Mesendoderm (in vitro differentiated cells): Measurements from ENCODE around the gene BHLHA9.
A peak's percentile ranks its signal among the peaks of the same experiment; 100 is the strongest.

Experiments
- DNase-seq: peaks from one replicate; pipeline ENCODE4 v3.0.0; 2013
- H2AK5ac ChIP-seq: 2 replicates; pipeline ENCODE4 v1.6.1; 2013; ENCODE audit warnings: low read length, inconsistent platforms
- H2BK120ac ChIP-seq: 2 replicates; pipeline ENCODE4 v1.6.1; 2013; ENCODE audit warnings: low read depth, mild to moderate bottlenecking, low read length, moderate library complexity, mixed read lengths
- H2BK15ac ChIP-seq: replicated peaks from 2 replicates; pipeline ENCODE4 v1.6.1; 2013; ENCODE audit warnings: low read depth, mild to moderate bottlenecking, moderate library complexity
- H2BK5ac ChIP-seq: 2 replicates; pipeline ENCODE4 v1.6.1; 2013; ENCODE audit warnings: low read length, inconsistent platforms
- H3K18ac ChIP-seq: 2 replicates; pipeline ENCODE4 v1.6.1; 2013; ENCODE audit warnings: mild to moderate bottlenecking, low read length, mixed read lengths
- H3K23ac ChIP-seq: one replicate; pipeline ENCODE4 v1.6.1; 2013; ENCODE audit warnings: low read length
- H3K27ac ChIP-seq: 2 replicates; pipeline ENCODE4 v1.5.1; 2013; ENCODE audit warnings: low read depth, mild to moderate bottlenecking, inconsistent platforms, low read length, moderate library complexity
- H3K27me3 ChIP-seq: 2 replicates; pipeline ENCODE4 v1.6.1; 2013; ENCODE audit warnings: low read length, control low read depth, mild to moderate bottlenecking, inconsistent platforms; ENCODE audit not compliant: insufficient read depth, poor library complexity
- H3K36me3 ChIP-seq: 2 replicates; pipeline ENCODE4 v1.6.1; 2013; ENCODE audit warnings: low read length, inconsistent platforms; ENCODE audit not compliant: control insufficient read depth, insufficient read depth
- H3K4ac ChIP-seq: one replicate; pipeline ENCODE4 v1.6.1; 2013; ENCODE audit warnings: low read depth, mild to moderate bottlenecking, low read length, moderate library complexity
- H3K4me1 ChIP-seq: 2 replicates; pipeline ENCODE4 v1.6.1; 2013; ENCODE audit warnings: low read depth, low read length, inconsistent platforms; ENCODE audit not compliant: control insufficient read depth
- H3K4me2 ChIP-seq: 2 replicates; pipeline ENCODE4 v1.6.1; 2013; ENCODE audit warnings: low read length
- H3K4me3 ChIP-seq: 2 replicates; pipeline ENCODE4 v1.5.1; 2013; ENCODE audit warnings: mild to moderate bottlenecking, low read length
- H3K56ac ChIP-seq: one replicate; pipeline ENCODE4 v1.6.1; 2013; ENCODE audit warnings: low read length
- H3K79me1 ChIP-seq: 2 replicates; pipeline ENCODE4 v1.6.1; 2013; ENCODE audit warnings: low read length, inconsistent platforms
- H3K79me2 ChIP-seq: 2 replicates; pipeline ENCODE4 v1.6.1; 2013; ENCODE audit warnings: mild to moderate bottlenecking, low read length; ENCODE audit not compliant: control insufficient read depth, insufficient read depth
- H3K9ac ChIP-seq: 2 replicates; pipeline ENCODE4 v1.6.1; 2013; ENCODE audit warnings: low read length, inconsistent platforms
- H4K5ac ChIP-seq: one replicate; pipeline ENCODE4 v1.6.1; 2013; ENCODE audit warnings: low read length
- H4K8ac ChIP-seq: one replicate; pipeline ENCODE4 v1.6.1; 2013; ENCODE audit warnings: low read depth, mild to moderate bottlenecking, control low read depth, low read length, moderate library complexity
- WGBS: extraction: QIAGEN DNeasy Blood & Tissue Kit; methylation state at CpG from one replicate; pipeline ENCODE4 v1.1.7; 2013; ENCODE audit warnings: low lambda C conversion rate, missing lambda C conversion rate; ENCODE audit not compliant: insufficient coverage; ENCODE audit errors: extremely low coverage; 5-methylcytosine and 5-hydroxymethylcytosine counted together

BHLHA9 gene

GRCh38 chr17:1272701-1273100, 2.5 kb downstream of the BHLHA9 start:
- Histone ChIP-seq H2AK5ac (no peak overlapping the region), H3K4ac (no peak overlapping the region), H3K18ac (no peak overlapping the region), H3K56ac (no peak overlapping the region), H3K4me1 (no peaks in the 10 kb centered on the region), H3K27ac (no peak overlapping the region), H3K79me1 (no peaks in the 10 kb centered on the region), H2BK15ac (no peak overlapping the region), H3K23ac (no peak overlapping the region), H3K79me2 (no peaks in the 10 kb centered on the region), H4K8ac (no peak overlapping the region), H2BK120ac (no peak overlapping the region), H3K9ac (no peak overlapping the region), H2BK5ac (no peak overlapping the region), H3K4me3 (no peak overlapping the region), H3K4me2 (no peak overlapping the region), H3K27me3 (no peaks in the 10 kb centered on the region), H3K36me3 (no peaks in the 10 kb centered on the region), H4K5ac (no peak overlapping the region)
- DNase-seq, result no peak
- no CpG with 5 or more reads among the region's 12 CpGs for WGBS

GRCh38 chr17:1273492-1274244, 3.4 kb downstream of the BHLHA9 start:
- no peaks in the 10 kb centered on the region for H3K27me3 ChIP-seq
- no peaks in the 10 kb centered on the region for H3K36me3 ChIP-seq
- no peak overlapping the region for H3K9ac ChIP-seq
- no peak overlapping the region for H2AK5ac ChIP-seq
- H3K4ac ChIP-seq, result no peak overlapping the region
- H4K5ac ChIP-seq, result no peak overlapping the region
- no peak overlapping the region for H3K4me2 ChIP-seq
- H3K23ac ChIP-seq, result no peak overlapping the region
- no peaks in the 10 kb centered on the region for H3K4me1 ChIP-seq
- no peak overlapping the region for H3K4me3 ChIP-seq
- no peak overlapping the region for H3K27ac ChIP-seq
- no peak overlapping the region for H2BK5ac ChIP-seq
- no peaks in the 10 kb centered on the region for H3K79me2 ChIP-seq
- no peak overlapping the region for H2BK120ac ChIP-seq
- H3K56ac ChIP-seq, result no peak overlapping the region
- WGBS, result no CpG with 5 or more reads among the region's 13 CpGs
- H3K18ac ChIP-seq, result no peak overlapping the region
- H3K79me1 ChIP-seq, result no peaks in the 10 kb centered on the region
- DNase-seq, result no peak
- no peak overlapping the region for H4K8ac ChIP-seq
- H2BK15ac ChIP-seq, result no peak overlapping the region

GRCh38 chr17:1274245-1274608, 4.0 kb downstream of the BHLHA9 start:
- no peak overlapping the region for H4K8ac ChIP-seq
- no peak overlapping the region for H2BK5ac ChIP-seq
- H3K9ac ChIP-seq, result no peak overlapping the region
- H3K4ac ChIP-seq, result no peak overlapping the region
- no peak overlapping the region for H3K56ac ChIP-seq
- no peak overlapping the region for H3K27ac ChIP-seq
- no peak overlapping the region for H3K4me2 ChIP-seq
- H2AK5ac ChIP-seq, result no peak overlapping the region
- H4K5ac ChIP-seq, result no peak overlapping the region
- H3K79me1 ChIP-seq, result no peaks in the 10 kb centered on the region
- no peak overlapping the region for H3K18ac ChIP-seq
- no peaks in the 10 kb centered on the region for H3K4me1 ChIP-seq
- no peak for DNase-seq
- WGBS, result no CpG with 5 or more reads among the region's 6 CpGs
- no peaks in the 10 kb centered on the region for H3K27me3 ChIP-seq
- H3K79me2 ChIP-seq, result no peaks in the 10 kb centered on the region
- no peak overlapping the region for H3K4me3 ChIP-seq
- H2BK15ac ChIP-seq, result no peak overlapping the region
- H3K23ac ChIP-seq, result no peak overlapping the region
- H2BK120ac ChIP-seq, result no peak overlapping the region
- H3K36me3 ChIP-seq, result no peaks in the 10 kb centered on the region

GRCh38 chr17:1275205-1275961, 5.1 kb downstream of the BHLHA9 start:
- H3K79me2 ChIP-seq, result no peaks in the 10 kb centered on the region
- DNase-seq, result no peak
- no peak overlapping the region for H2BK5ac ChIP-seq
- no peaks in the 10 kb centered on the region for H3K27me3 ChIP-seq
- no peak overlapping the region for H2AK5ac ChIP-seq
- no peaks in the 10 kb centered on the region for H3K4me1 ChIP-seq
- no peak overlapping the region for H3K4ac ChIP-seq
- no peak overlapping the region for H2BK120ac ChIP-seq
- H3K27ac ChIP-seq, result no peak overlapping the region
- H3K56ac ChIP-seq, result no peak overlapping the region
- H3K36me3 ChIP-seq, result no peaks in the 10 kb centered on the region
- no peaks in the 10 kb centered on the region for H3K79me1 ChIP-seq
- no peak overlapping the region for H2BK15ac ChIP-seq
- no peak overlapping the region for H3K23ac ChIP-seq
- H4K5ac ChIP-seq, result no peak overlapping the region
- H3K18ac ChIP-seq, result no peak overlapping the region
- H3K9ac ChIP-seq, result no peak overlapping the region
- no peak overlapping the region for H3K4me2 ChIP-seq
- H3K4me3 ChIP-seq, result no peak overlapping the region
- WGBS, result 96% methylated on average over 4 of the region's 10 CpGs
- no peak overlapping the region for H4K8ac ChIP-seq

- no peak overlapping the region for H3K23ac ChIP-seq
- H3K4ac ChIP-seq, result no peak overlapping the region
- peak; percentile 66 for DNase-seq
- no peaks in the 10 kb centered on the region for H3K4me1 ChIP-seq
- no peak overlapping the region for H3K56ac ChIP-seq
- H3K27ac ChIP-seq, result no peak overlapping the region
- no peak overlapping the region for H2AK5ac ChIP-seq
- no peak overlapping the region for H4K8ac ChIP-seq
- H2BK5ac ChIP-seq, result no peak overlapping the region
- no peak overlapping the region for H4K5ac ChIP-seq
- no peaks in the 10 kb centered on the region for H3K79me1 ChIP-seq
- no peak overlapping the region for H3K9ac ChIP-seq
- H2BK120ac ChIP-seq, result no peak overlapping the region
- no CpG with 5 or more reads among the region's 28 CpGs for WGBS
- H2BK15ac ChIP-seq, result no peak overlapping the region
- H3K18ac ChIP-seq, result no peak overlapping the region
- H3K79me2 ChIP-seq, result no peaks in the 10 kb centered on the region
- no peak overlapping the region for H3K4me3 ChIP-seq
- no peaks in the 10 kb centered on the region for H3K27me3 ChIP-seq
- no peak overlapping the region for H3K4me2 ChIP-seq
- H3K36me3 ChIP-seq, result no peaks in the 10 kb centered on the region
These were observed 5.9 kb downstream of the BHLHA9 start for GRCh38 chr17:1275962-1276736.
